HEK293 (cell line): ENCODE data around the gene NUFIP1.

Source experiments
- BCL11B ChIP-seq: fragments of 450-650 bp; formaldehyde crosslinking; IDR thresholded peaks from 2 replicates; pipeline ENCODE4 v1.5.1; 2016; ENCODE audit warnings: low read depth, missing biosample characterization, missing genetic modification characterization
- HOXC10 ChIP-seq: sonication (generic); formaldehyde crosslinking; IDR thresholded peaks from 2 replicates; pipeline ENCODE4 v1.8.1; 2023; ENCODE audit warnings: mild to moderate bottlenecking, missing genetic modification reagents
- KLF16 ChIP-seq: fragments of 450-650 bp; formaldehyde crosslinking; IDR thresholded peaks from 2 replicates; pipeline ENCODE4 v1.5.1; 2017; ENCODE audit warnings: missing biosample characterization, missing genetic modification characterization
- MEIS1 ChIP-seq: sonication (generic); formaldehyde crosslinking; IDR thresholded peaks from 2 replicates; pipeline ENCODE4 v1.8.1; 2022; ENCODE audit warnings: missing genetic modification reagents, mild to moderate bottlenecking, borderline replicate concordance
- OSR2 ChIP-seq: fragments of 450-650 bp; formaldehyde crosslinking; IDR thresholded peaks from 2 replicates; pipeline ENCODE4 v1.5.1; 2016; ENCODE audit warnings: missing biosample characterization, missing genetic modification characterization
- TRIM28 ChIP-seq: IDR thresholded peaks from 2 replicates; pipeline ENCODE4 v1.6.1; 2011; ENCODE audit warnings: low read length, control low read depth, borderline replicate concordance
- TSHZ1 ChIP-seq: fragments of 450-650 bp; formaldehyde crosslinking; IDR thresholded peaks from 2 replicates; pipeline ENCODE4 v1.5.1; 2016; ENCODE audit warnings: missing biosample characterization, missing genetic modification characterization, borderline replicate concordance
- WT1 ChIP-seq: fragments of 450-650 bp; formaldehyde crosslinking; IDR thresholded peaks from 2 replicates; pipeline ENCODE4 v1.5.1; 2016; ENCODE audit warnings: missing biosample characterization, missing genetic modification characterization
- YY1 ChIP-seq: fragments of 450-650 bp; formaldehyde crosslinking; IDR thresholded peaks from 2 replicates; pipeline ENCODE4 v1.5.1; 2018; ENCODE audit warnings: missing biosample characterization, missing genetic modification characterization
- ZFP41 ChIP-seq: fragments of 450-650 bp; formaldehyde crosslinking; IDR thresholded peaks from 2 replicates; pipeline ENCODE4 v1.5.1; 2016; ENCODE audit warnings: missing biosample characterization, missing genetic modification characterization, borderline replicate concordance
- ZFP69B ChIP-seq: fragments of 450-650 bp; formaldehyde crosslinking; IDR thresholded peaks from 2 replicates; pipeline ENCODE4 v1.5.1; 2016; ENCODE audit warnings: missing biosample characterization, missing genetic modification characterization
- ZNF10 ChIP-seq: fragments of 450-650 bp; formaldehyde crosslinking; IDR thresholded peaks from 2 replicates; pipeline ENCODE4 v1.5.1; 2017; ENCODE audit warnings: missing biosample characterization, missing genetic modification characterization
- ZNF114 ChIP-seq: fragments of 450-650 bp; formaldehyde crosslinking; IDR thresholded peaks from 2 replicates; pipeline ENCODE4 v1.5.0; 2017; ENCODE audit warnings: missing biosample characterization, missing genetic modification characterization
- ZNF138 ChIP-seq: fragments of 450-650 bp; formaldehyde crosslinking; IDR thresholded peaks from 2 replicates; pipeline ENCODE4 v1.5.1; 2016; ENCODE audit warnings: missing biosample characterization, missing genetic modification characterization, borderline replicate concordance
- ZNF19 ChIP-seq: fragments of 450-650 bp; formaldehyde crosslinking; IDR thresholded peaks from 2 replicates; pipeline ENCODE4; 2016; ENCODE audit warnings: missing biosample characterization, missing genetic modification characterization, low read depth
- ZNF302 ChIP-seq: fragments of 450-650 bp; formaldehyde crosslinking; IDR thresholded peaks from 2 replicates; pipeline ENCODE4 v1.5.1; 2016; ENCODE audit warnings: missing biosample characterization, missing genetic modification characterization, low read depth
- ZNF324 ChIP-seq: fragments of 450-650 bp; formaldehyde crosslinking; IDR thresholded peaks from 2 replicates; pipeline ENCODE4 v1.5.1; 2016; ENCODE audit warnings: missing biosample characterization, missing genetic modification characterization
- ZNF341 ChIP-seq: fragments of 450-650 bp; formaldehyde crosslinking; IDR thresholded peaks from 2 replicates; pipeline ENCODE4; 2016; ENCODE audit warnings: low read depth, missing biosample characterization, missing genetic modification characterization
- ZNF394 ChIP-seq: fragments of 450-650 bp; formaldehyde crosslinking; IDR thresholded peaks from 2 replicates; pipeline ENCODE4 v1.5.1; 2016; ENCODE audit warnings: missing biosample characterization, missing genetic modification characterization, mild to moderate bottlenecking, moderate library complexity, borderline replicate concordance
- ZNF473 ChIP-seq: fragments of 450-650 bp; formaldehyde crosslinking; IDR thresholded peaks from 2 replicates; pipeline ENCODE4 v1.5.1; 2017; ENCODE audit warnings: missing biosample characterization, missing genetic modification characterization
- ZNF521 ChIP-seq: fragments of 450-650 bp; formaldehyde crosslinking; IDR thresholded peaks from 2 replicates; pipeline ENCODE4 v1.5.1; 2017; ENCODE audit warnings: missing biosample characterization, mild to moderate bottlenecking, missing genetic modification characterization
- ZNF624 ChIP-seq: fragments of 450-650 bp; formaldehyde crosslinking; IDR thresholded peaks from 2 replicates; pipeline ENCODE4 v1.5.1; 2017; ENCODE audit warnings: missing biosample characterization, missing genetic modification characterization
- ZSCAN16 ChIP-seq: fragments of 450-650 bp; formaldehyde crosslinking; IDR thresholded peaks from 2 replicates; pipeline ENCODE4 v1.5.1; 2016; ENCODE audit warnings: missing biosample characterization, missing genetic modification characterization
- TF ChIP-seq, protein P1 (sequence below): fragments of 450-650 bp; formaldehyde crosslinking; IDR thresholded peaks from 2 replicates; pipeline ENCODE4 v1.5.1; 2016; ENCODE audit warnings: missing biosample characterization, missing genetic modification characterization
- TF ChIP-seq, protein P2 (sequence below): fragments of 450-650 bp; formaldehyde crosslinking; IDR thresholded peaks from 2 replicates; pipeline ENCODE4 v1.5.1; 2016; ENCODE audit warnings: missing biosample characterization, missing genetic modification characterization
- TF ChIP-seq, protein P3 (sequence below): sonication (generic); formaldehyde crosslinking; IDR thresholded peaks from 2 replicates; pipeline ENCODE4 v1.8.1; 2022; ENCODE audit warnings: mild to moderate bottlenecking, moderate library complexity, missing genetic modification reagents
- TF ChIP-seq, protein P4 (sequence below): fragments of 450-650 bp; formaldehyde crosslinking; IDR thresholded peaks from 2 replicates; pipeline ENCODE4 v1.5.1; 2016; ENCODE audit warnings: missing biosample characterization, missing genetic modification characterization

The NUFIP1 gene

DNA sequence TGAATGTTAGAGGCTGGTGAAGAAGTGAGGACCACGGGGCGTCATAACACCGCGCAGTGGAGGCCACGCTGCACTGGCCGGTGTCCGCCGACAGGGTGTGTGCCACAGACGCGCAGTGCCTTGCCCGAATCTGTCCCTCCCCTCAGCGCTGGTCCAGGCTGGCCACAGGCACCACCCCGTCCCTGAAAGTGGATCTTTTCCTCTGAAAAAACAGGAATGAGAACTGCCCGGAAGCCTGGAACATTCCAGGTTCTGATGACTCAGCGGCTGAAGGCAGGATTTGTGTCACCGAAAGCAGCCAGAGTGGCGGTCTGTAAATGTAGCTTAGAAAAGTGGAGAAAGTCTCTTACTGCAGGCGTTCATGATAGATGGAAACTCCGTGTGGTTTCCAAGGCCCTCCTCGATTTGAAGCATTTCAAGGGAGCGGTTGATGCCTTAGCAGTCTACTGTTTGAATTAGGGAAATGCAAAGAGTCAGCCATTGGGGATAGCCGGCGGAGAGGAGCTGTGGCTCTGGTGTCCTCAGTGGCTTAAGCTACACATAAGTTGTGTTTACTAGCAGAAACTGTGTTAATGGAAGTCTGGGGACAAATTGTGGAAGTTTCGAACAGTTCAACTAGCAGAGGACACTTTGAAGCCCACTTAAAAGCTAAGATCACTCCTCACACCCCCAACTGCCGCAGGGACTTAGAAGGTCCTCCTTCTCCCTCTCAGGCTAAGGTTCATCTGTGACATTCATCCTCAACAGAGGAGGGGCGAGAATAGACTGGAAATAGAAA is 70.8 kb downstream of the NUFIP1 start (continued):
- TF ChIP-seq, protein P1, sequence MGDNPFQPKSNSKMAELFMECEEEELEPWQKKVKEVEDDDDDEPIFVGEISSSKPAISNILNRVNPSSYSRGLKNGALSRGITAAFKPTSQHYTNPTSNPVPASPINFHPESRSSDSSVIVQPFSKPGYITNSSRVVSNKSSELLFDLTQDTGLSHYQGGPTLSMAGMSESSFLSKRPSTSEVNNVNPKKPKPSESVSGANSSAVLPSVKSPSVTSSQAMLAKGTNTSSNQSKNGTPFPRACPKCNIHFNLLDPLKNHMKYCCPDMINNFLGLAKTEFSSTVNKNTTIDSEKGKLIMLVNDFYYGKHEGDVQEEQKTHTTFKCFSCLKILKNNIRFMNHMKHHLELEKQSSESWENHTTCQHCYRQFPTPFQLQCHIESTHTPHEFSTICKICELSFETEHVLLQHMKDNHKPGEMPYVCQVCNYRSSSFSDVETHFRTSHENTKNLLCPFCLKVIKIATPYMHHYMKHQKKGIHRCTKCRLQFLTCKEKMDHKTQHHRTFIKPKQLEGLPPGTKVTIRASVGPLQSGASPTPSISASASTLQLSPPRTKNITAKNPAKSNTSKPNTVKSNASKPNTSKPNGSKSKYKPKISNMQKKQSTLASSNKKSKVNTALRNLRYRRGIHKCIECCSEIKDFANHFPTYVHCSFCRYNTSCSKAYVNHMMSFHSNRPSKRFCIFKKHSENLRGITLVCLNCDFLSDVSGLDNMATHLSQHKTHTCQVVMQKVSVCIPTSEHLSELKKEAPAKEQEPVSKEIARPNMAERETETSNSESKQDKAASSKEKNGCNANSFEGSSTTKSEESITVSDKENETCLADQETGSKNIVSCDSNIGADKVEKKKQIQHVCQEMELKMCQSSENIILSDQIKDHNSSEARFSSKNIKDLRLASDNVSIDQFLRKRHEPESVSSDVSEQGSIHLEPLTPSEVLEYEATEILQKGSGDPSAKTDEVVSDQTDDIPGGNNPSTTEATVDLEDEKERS (tag by site-specific recombination), result no peak
- TF ChIP-seq KLF16 (no peak), ZNF114 (no peak), YY1 (tag by site-specific recombination) (no peak; the same call in 1 of the 2 replicates), ZNF521 (tag by site-specific recombination) (no peak), ZNF10 (no peak), ZNF138 (tag by site-specific recombination) (no peak), ZFP69B (no peak), ZNF473 (no peak), TRIM28 (no peak), WT1 (no peak), ZNF341 (tag by site-specific recombination) (peak; percentile 53), ZSCAN16 (tag by site-specific recombination) (no peak), OSR2 (tag by site-specific recombination) (no peak), HOXC10 (CRISPR knock-in tag) (no peak), BCL11B (tag by site-specific recombination) (no peak), ZNF302 (no peak), ZNF394 (tag by site-specific recombination) (no peak), ZFP41 (tag by site-specific recombination) (no peak), ZNF324 (tag by site-specific recombination) (no peak), TSHZ1 (tag by site-specific recombination) (no peak), MEIS1 (CRISPR knock-in tag) (no peak), ZNF19 (no peak), ZNF624 (tag by site-specific recombination) (no peak)
- TF ChIP-seq, protein P2, sequence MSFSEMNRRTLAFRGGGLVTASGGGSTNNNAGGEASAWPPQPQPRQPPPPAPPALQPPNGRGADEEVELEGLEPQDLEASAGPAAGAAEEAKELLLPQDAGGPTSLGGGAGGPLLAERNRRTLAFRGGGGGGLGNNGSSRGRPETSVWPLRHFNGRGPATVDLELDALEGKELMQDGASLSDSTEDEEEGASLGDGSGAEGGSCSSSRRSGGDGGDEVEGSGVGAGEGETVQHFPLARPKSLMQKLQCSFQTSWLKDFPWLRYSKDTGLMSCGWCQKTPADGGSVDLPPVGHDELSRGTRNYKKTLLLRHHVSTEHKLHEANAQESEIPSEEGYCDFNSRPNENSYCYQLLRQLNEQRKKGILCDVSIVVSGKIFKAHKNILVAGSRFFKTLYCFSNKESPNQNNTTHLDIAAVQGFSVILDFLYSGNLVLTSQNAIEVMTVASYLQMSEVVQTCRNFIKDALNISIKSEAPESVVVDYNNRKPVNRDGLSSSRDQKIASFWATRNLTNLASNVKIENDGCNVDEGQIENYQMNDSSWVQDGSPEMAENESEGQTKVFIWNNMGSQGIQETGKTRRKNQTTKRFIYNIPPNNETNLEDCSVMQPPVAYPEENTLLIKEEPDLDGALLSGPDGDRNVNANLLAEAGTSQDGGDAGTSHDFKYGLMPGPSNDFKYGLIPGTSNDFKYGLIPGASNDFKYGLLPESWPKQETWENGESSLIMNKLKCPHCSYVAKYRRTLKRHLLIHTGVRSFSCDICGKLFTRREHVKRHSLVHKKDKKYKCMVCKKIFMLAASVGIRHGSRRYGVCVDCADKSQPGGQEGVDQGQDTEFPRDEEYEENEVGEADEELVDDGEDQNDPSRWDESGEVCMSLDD (tag by site-specific recombination), result no peak
- TF ChIP-seq, protein P3, sequence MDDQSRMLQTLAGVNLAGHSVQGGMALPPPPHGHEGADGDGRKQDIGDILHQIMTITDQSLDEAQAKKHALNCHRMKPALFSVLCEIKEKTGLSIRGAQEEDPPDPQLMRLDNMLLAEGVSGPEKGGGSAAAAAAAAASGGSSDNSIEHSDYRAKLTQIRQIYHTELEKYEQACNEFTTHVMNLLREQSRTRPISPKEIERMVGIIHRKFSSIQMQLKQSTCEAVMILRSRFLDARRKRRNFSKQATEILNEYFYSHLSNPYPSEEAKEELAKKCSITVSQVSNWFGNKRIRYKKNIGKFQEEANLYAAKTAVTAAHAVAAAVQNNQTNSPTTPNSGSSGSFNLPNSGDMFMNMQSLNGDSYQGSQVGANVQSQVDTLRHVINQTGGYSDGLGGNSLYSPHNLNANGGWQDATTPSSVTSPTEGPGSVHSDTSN, result no peak
- TF ChIP-seq, protein P4, sequence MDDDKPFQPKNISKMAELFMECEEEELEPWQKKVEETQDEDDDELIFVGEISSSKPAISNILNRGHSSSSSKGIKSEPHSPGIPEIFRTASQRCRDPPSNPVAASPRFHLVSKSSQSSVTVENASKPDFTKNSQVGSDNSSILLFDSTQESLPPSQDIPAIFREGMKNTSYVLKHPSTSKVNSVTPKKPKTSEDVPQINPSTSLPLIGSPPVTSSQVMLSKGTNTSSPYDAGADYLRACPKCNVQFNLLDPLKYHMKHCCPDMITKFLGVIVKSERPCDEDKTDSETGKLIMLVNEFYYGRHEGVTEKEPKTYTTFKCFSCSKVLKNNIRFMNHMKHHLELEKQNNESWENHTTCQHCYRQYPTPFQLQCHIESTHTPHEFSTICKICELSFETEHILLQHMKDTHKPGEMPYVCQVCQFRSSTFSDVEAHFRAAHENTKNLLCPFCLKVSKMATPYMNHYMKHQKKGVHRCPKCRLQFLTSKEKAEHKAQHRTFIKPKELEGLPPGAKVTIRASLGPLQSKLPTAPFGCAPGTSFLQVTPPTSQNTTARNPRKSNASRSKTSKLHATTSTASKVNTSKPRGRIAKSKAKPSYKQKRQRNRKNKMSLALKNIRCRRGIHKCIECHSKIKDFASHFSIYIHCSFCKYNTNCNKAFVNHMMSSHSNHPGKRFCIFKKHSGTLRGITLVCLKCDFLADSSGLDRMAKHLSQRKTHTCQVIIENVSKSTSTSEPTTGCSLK (tag by site-specific recombination), result no peak
